Ishikawa (cell line): Measurements from ENCODE around the gene SEL1L2.
A peak's percentile ranks its signal among the peaks of the same experiment; 100 is the strongest.

Experiments
- CEBPB ChIP-seq: IDR thresholded peaks from 2 replicates; pipeline ENCODE4 v1.6.1; 2012
- CREB1 ChIP-seq: IDR thresholded peaks from 2 replicates; pipeline ENCODE4 v1.6.1; 2012; ENCODE audit warnings: low read depth
- EGR1 ChIP-seq: IDR thresholded peaks from 2 replicates; pipeline ENCODE4 v1.6.1; 2012
- EP300 ChIP-seq: IDR thresholded peaks from 2 replicates; pipeline ENCODE4 v1.6.1; 2012; ENCODE audit warnings: borderline replicate concordance
- FOXM1 ChIP-seq: IDR thresholded peaks from 2 replicates; pipeline ENCODE4 v1.6.1; 2012; ENCODE audit warnings: low read depth, borderline replicate concordance
- MAX ChIP-seq: IDR thresholded peaks from 2 replicates; pipeline ENCODE4 v1.6.1; 2012
- NFIC ChIP-seq: IDR thresholded peaks from 2 replicates; pipeline ENCODE4 v1.6.1; 2012
- RAD21 ChIP-seq: IDR thresholded peaks from 2 replicates; pipeline ENCODE4 v1.6.1; 2012; ENCODE audit warnings: low read depth
- TAF1 ChIP-seq: IDR thresholded peaks from 2 replicates; pipeline ENCODE4 v1.6.1; 2012; ENCODE audit warnings: low read depth, mild to moderate bottlenecking
- TCF12 ChIP-seq: IDR thresholded peaks from 2 replicates; pipeline ENCODE4 v1.6.1; 2012; ENCODE audit warnings: low read depth
- TEAD4 ChIP-seq: IDR thresholded peaks from 2 replicates; pipeline ENCODE4 v1.6.1; 2012
- YY1 ChIP-seq: IDR thresholded peaks from 2 replicates; pipeline ENCODE4 v1.6.1; 2012; ENCODE audit warnings: low read depth
- ZBTB7A ChIP-seq: IDR thresholded peaks from 2 replicates; pipeline ENCODE4 v1.6.1; 2012; ENCODE audit warnings: low read depth
- TF ChIP-seq, protein P1 (sequence below): IDR thresholded peaks from 2 replicates; pipeline ENCODE4 v1.6.1; 2012
- TF ChIP-seq, protein P2 (sequence below): IDR thresholded peaks from 2 replicates; pipeline ENCODE4 v1.6.1; 2012; ENCODE audit warnings: low read depth, mild to moderate bottlenecking

Gene SEL1L2

GRCh38 chr20:13898012-13898612, 92.3 kb downstream of the SEL1L2 start:
- TF ChIP-seq ZBTB7A (no peak), FOXM1 (no peak), EGR1 (no peak), RAD21 (peak; percentile 45)

- TF ChIP-seq, protein P1, sequence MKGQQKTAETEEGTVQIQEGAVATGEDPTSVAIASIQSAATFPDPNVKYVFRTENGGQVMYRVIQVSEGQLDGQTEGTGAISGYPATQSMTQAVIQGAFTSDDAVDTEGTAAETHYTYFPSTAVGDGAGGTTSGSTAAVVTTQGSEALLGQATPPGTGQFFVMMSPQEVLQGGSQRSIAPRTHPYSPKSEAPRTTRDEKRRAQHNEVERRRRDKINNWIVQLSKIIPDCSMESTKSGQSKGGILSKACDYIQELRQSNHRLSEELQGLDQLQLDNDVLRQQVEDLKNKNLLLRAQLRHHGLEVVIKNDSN, result no peak
- no peak for TF ChIP-seq TCF12
- no peak for TF ChIP-seq EP300
- TF ChIP-seq, protein P2, sequence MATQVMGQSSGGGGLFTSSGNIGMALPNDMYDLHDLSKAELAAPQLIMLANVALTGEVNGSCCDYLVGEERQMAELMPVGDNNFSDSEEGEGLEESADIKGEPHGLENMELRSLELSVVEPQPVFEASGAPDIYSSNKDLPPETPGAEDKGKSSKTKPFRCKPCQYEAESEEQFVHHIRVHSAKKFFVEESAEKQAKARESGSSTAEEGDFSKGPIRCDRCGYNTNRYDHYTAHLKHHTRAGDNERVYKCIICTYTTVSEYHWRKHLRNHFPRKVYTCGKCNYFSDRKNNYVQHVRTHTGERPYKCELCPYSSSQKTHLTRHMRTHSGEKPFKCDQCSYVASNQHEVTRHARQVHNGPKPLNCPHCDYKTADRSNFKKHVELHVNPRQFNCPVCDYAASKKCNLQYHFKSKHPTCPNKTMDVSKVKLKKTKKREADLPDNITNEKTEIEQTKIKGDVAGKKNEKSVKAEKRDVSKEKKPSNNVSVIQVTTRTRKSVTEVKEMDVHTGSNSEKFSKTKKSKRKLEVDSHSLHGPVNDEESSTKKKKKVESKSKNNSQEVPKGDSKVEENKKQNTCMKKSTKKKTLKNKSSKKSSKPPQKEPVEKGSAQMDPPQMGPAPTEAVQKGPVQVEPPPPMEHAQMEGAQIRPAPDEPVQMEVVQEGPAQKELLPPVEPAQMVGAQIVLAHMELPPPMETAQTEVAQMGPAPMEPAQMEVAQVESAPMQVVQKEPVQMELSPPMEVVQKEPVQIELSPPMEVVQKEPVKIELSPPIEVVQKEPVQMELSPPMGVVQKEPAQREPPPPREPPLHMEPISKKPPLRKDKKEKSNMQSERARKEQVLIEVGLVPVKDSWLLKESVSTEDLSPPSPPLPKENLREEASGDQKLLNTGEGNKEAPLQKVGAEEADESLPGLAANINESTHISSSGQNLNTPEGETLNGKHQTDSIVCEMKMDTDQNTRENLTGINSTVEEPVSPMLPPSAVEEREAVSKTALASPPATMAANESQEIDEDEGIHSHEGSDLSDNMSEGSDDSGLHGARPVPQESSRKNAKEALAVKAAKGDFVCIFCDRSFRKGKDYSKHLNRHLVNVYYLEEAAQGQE, result no peak
- TF ChIP-seq TEAD4, result no peak
Observed at GRCh38 chr20:13891575-13891974, 98.8 kb downstream of the SEL1L2 start.

DNA sequence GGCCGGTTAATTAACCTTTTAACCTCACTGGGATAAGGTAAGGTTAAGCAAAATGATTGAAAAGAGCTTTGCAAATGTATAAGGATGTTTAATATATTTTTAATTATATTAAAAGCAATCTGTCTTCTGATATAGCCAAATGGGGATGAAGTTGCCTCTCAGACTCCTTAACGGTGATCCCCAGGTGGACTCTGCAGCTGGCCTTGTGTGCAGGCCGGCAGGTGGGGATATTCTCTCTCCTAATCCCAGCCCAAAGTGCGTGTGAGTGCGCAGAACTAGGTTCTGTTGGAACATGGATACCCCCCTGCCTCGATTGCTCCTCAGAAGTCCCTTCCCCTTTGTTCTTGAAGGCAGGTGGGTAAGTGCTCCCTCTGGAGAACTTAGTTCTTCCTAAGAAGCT, 105.6 kb downstream of the SEL1L2 start:
- TF ChIP-seq EGR1, result no peak
- no peak for TF ChIP-seq CEBPB
- TF ChIP-seq TCF12, result no peak
- no peak for TF ChIP-seq YY1
- TF ChIP-seq CREB1, result no peak
- no peak for TF ChIP-seq MAX
- TF ChIP-seq, protein P1, result no peak
- no peak for TF ChIP-seq NFIC
- no peak for TF ChIP-seq TEAD4
- TF ChIP-seq TAF1, result no peak
- TF ChIP-seq FOXM1, result no peak

DNA sequence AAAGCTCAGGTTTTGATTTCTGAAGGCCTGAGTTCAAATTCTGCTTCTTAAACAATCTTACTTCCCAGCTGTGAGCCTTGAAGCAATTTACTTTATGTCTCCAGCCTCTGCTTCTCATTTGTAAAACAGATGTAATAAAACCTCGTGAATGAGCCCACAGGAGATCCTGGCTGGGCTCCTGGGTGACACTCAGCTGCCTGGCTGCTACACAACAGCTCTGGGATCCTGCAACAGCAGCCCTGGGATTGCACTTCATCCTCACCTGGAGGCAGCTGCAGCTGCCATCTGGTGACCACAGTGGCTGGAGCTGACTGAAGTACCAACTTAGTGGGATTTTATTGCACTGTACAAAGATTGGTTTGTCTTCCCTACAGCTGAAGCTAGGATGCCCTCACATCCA, 107.0 kb downstream of the SEL1L2 start:
- TF ChIP-seq, protein P2, result no peak
- TF ChIP-seq CEBPB, result no peak
- no peak for TF ChIP-seq ZBTB7A
- no peak for TF ChIP-seq FOXM1
- no peak for TF ChIP-seq NFIC
- no peak for TF ChIP-seq YY1

DNA sequence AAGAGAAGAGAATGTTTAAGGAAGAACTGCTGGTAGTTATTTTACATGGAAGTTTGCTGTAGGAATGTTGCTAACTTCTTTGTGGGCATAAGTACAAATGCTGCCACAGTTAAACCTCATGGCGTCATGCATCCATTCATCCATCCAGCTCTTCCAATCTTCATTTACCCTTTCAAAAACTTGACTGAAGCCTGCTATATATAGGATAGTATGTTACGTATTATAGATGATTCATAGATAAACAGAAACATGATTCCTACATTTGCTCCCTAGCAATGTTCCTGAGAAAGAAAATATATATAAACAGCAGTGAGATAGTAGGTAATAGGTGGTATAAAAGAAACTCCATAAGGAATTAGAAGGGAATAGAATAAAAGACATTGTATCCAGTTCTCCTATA, 111.8 kb downstream of the SEL1L2 start:
- TF ChIP-seq TEAD4 (no peak), TAF1 (no peak), YY1 (no peak), CREB1 (no peak), EGR1 (no peak), CEBPB (no peak), TCF12 (no peak), EP300 (no peak), MAX (no peak), RAD21 (no peak), ZBTB7A (no peak), NFIC (no peak)
- TF ChIP-seq, protein P1, result no peak
- TF ChIP-seq, protein P2, result no peak
